ENCODE data around the gene RRM2. TPM values are rescaled to one million over a fixed set of nuclear protein-coding genes. Genes with fewer than 3 reads are reported as not detected.

The RRM2 gene
- total and polyA plus RNA-seq, 10 donors: 2.3 to 39.2 (median 13.5) TPM

- H3K27ac ChIP-seq: no peak overlapping the region
- no peaks in the 10 kb centered on the region for H3K4me1 ChIP-seq
- WGBS, 5 donors: 91 to 94% (median 93%) methylated on average over 23 of the region's 23 CpGs
- no peak overlapping the region for H3K4me3 ChIP-seq
- intact Hi-C loops (cut with DNase I; ENCODE audit: low total_unique reads): no loop called here
- DNase-seq: peak; percentile 25
- H3K36me3 ChIP-seq: peaks cover 0 to 35% (median 0%) of the 10 kb centered on the region in 6 donors
- no peak for TF ChIP-seq POLR2AphosphoS5 (IDR thresholded peaks at IDR 0.05)
- TF ChIP-seq POLR2A (IDR thresholded peaks at IDR 0.05): no peak
- TF ChIP-seq CTCF (IDR thresholded peaks at IDR 0.05 in 8 of 11, conservative IDR thresholded peaks at IDR 0.05 in 3 of 11): no peak
- no peaks in the 10 kb centered on the region for H3K27me3 ChIP-seq (replicated peaks in 1 of 7)
- no peaks in the 10 kb centered on the region for H3K9me3 ChIP-seq
Measured at GRCh38 chr2:10172033-10172871, 49.7 kb downstream of the RRM2 start.

DNA sequence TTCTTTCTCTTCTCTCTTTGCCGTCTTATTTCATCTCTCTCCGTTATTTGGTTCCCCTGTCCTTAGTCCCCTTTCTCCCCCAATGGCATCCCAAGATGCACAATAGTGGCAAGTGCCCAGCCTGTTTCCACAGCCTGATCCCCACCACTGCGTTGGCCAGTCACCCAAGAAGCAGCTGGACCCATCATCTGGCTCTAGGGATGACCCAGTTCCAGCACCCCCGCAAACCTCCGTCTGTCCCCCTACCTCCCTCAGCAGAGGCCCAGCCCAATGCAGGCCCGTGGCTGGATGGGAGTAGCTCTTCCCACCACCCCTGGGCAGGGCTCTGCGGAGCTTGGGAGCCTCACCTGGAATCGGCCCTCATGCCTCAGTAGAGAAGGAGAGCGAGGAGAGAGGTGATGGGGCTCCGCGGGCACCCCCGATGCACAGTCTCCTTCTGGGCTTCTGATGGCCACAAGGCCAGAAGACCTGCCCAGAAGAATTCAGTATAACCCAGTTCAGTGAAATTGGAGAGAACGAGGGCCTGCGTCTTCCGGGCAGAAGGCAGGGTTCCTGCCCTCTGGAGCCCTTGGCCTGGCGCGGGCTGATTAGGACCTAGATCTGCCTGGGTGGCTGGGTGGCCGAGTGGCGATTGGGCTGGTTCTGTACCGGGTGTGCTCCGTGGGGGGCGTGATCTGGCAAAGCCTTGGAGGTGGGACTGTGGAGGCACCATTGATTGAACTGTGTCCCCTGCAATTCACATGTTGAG, 50.9 kb downstream of the RRM2 start:
- Histone ChIP-seq H3K4me3 (no peak overlapping the region), H3K27ac (no peak overlapping the region), H3K36me3 (peaks cover 0 to 34% (median 0%) of the 10 kb centered on the region in 6 donors), H3K4me1 (no peaks in the 10 kb centered on the region), H3K27me3 (replicated peaks in 1 of 7) (no peaks in the 10 kb centered on the region), H3K9me3 (no peaks in the 10 kb centered on the region)
- no peak for TF ChIP-seq CTCF (IDR thresholded peaks at IDR 0.05 in 8 of 11, conservative IDR thresholded peaks at IDR 0.05 in 3 of 11)
- TF ChIP-seq POLR2AphosphoS5 (IDR thresholded peaks at IDR 0.05): no peak
- TF ChIP-seq POLR2A (IDR thresholded peaks at IDR 0.05): no peak
- peak; percentile 49 for DNase-seq
- WGBS, 5 donors: 96 to 97% (median 96%) methylated on average over 21 to 22 of the region's 22 CpGs
- intact Hi-C loops (cut with DNase I; ENCODE audit: low total_unique reads): no loop called here

- no peak overlapping the region for H3K4me3 ChIP-seq
- no peaks in the 10 kb centered on the region for H3K9me3 ChIP-seq
- H3K36me3 ChIP-seq: peaks cover 0 to 34% (median 0%) of the 10 kb centered on the region in 6 donors
- 85 to 100% (median 91%) methylated on average over 9 of the region's 9 CpGs for WGBS, 5 donors
- no peak overlapping the region for H3K27ac ChIP-seq
- DNase-seq: peak; percentile 41
- intact Hi-C loops (cut with DNase I; ENCODE audit: low total_unique reads): no loop called here
- no peak for TF ChIP-seq POLR2A (IDR thresholded peaks at IDR 0.05)
- TF ChIP-seq CTCF (IDR thresholded peaks at IDR 0.05 in 8 of 11, conservative IDR thresholded peaks at IDR 0.05 in 3 of 11): no peak
- no peak for TF ChIP-seq POLR2AphosphoS5 (IDR thresholded peaks at IDR 0.05)
- no peaks in the 10 kb centered on the region for H3K27me3 ChIP-seq (replicated peaks in 1 of 7)
- no peaks in the 10 kb centered on the region for H3K4me1 ChIP-seq
Measured at GRCh38 chr2:10174173-10174572, 51.6 kb downstream of the RRM2 start.

DNA sequence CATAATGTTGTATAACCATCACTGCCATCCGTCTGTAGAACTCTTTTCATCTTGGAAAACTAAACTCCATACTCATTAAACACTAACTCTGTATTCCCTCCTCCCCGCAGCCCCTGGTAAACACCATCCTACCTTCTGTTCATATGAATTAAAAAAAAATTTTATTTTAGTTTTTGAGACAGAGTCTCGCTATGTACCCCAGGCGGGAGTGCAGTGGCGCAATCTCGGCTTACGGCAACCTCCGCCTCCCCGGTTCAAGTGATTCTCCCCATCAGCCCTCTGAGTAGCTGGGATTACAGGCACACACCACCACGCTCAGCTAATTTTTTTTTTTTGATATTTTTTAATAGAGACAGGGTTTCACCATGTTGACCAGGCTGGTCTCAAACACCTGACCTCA, 52.9 kb downstream of the RRM2 start:
- no peaks in the 10 kb centered on the region for H3K27me3 ChIP-seq (replicated peaks in 1 of 7)
- intact Hi-C loops (cut with DNase I; ENCODE audit: low total_unique reads): no loop called here
- H3K9me3 ChIP-seq: no peaks in the 10 kb centered on the region
- H3K36me3 ChIP-seq: peaks cover 0 to 42% (median 0%) of the 10 kb centered on the region in 6 donors
- DNase-seq: peak; percentile 21
- H3K4me1 ChIP-seq: no peaks in the 10 kb centered on the region
- TF ChIP-seq CTCF (IDR thresholded peaks at IDR 0.05 in 8 of 11, conservative IDR thresholded peaks at IDR 0.05 in 3 of 11) (no peak), POLR2A (IDR thresholded peaks at IDR 0.05) (no peak), POLR2AphosphoS5 (IDR thresholded peaks at IDR 0.05) (no peak)
- H3K4me3 ChIP-seq: no peak overlapping the region
- no peak overlapping the region for H3K27ac ChIP-seq
- 90 to 98% (median 96%) methylated on average over 10 of the region's 10 CpGs for WGBS, 5 donors
